HG02840 (cell line): ENCODE results near the gene OR2M5.

Source experiments
- ATAC-seq: cut with Tn5 transposase; IDR thresholded peaks from one replicate; pipeline ENCODE4 v1.9.1; 2021; ENCODE audit warnings: mild to moderate bottlenecking, moderate library complexity, moderate number of reproducible peaks; ENCODE audit not compliant: unreplicated experiment, low FRiP score

OR2M5 gene, protein sequence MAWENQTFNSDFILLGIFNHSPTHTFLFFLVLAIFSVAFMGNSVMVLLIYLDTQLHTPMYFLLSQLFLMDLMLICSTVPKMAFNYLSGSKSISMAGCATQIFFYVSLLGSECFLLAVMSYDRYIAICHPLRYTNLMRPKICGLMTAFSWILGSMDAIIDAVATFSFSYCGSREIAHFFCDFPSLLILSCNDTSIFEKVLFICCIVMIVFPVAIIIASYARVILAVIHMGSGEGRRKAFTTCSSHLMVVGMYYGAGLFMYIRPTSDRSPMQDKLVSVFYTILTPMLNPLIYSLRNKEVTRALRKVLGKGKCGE

DNA sequence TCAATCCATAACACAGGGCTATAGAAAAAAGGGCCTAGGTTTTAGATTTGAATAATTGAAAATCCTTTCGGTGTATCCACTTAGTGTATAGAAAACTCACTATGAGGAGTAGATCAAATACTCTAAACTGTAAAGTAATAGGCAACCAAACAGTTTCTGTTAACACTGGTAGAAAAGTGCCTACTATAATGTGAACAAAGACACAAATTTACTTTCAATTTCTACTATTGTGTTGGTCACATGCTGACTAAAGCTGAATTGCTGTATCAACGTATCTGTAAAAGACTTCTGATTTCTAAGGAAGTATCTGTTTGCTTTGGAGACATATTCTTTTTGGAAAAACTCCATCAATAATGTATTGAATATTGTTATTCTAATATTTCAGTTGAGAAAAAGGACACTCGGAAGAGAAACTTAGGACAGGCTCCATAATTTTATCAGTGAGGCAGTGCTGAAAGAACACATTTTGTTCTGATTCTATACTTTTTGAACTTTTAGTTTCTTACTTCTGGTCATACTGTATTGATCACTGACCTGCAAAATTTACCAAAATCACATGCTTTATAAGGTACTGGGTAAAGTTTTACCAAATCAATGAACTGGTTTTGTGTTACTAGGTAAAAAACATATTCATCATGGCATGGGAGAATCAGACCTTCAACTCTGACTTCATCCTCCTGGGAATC is at the start of gene OR2M5:
Gene OR2M5, plus strand, starts transcription at position 636 of the 686 bp plus-strand sequence. Its CDS starts 0 bp downstream, at position 636.
- no peak for ATAC-seq

- ATAC-seq = no peak
These were observed 46.4 kb upstream of the OR2M5 start for GRCh38 chr1:248098529-248098928.

GRCh38 chr1:248102847-248103246 is 42.1 kb upstream of the OR2M5 start:
- no peak for ATAC-seq

GRCh38 chr1:248111157-248111556 is 33.8 kb upstream of the OR2M5 start:
- ATAC-seq = no peak

- no peak for ATAC-seq
These were observed 30.1 kb upstream of the OR2M5 start for GRCh38 chr1:248114890-248115289.

GRCh38 chr1:248127653-248128052 is 17.3 kb upstream of the OR2M5 start:
- ATAC-seq = no peak

DNA sequence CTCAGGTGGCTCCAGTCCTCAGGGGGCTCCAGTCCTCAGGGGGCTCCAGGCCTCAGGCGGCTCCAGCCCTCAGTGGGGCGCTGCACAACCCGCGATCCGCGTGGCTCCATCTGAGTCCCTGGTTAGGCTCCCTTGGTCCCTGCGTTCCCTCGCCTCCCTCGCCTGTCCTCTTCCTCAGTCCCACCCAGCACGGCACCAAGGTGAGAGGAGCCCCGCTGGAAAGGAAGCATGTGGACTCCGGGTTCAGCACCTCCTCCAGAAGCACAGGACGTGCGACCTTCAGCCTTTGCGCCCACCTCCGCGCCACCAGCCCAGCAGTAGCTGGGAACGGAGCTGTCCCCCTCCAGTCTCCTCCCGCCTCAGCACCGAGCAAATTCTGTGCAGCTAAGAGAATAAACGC is 8.1 kb upstream of the OR2M5 start:
- ATAC-seq = no peak

GRCh38 chr1:248140846-248141245 is 4.1 kb upstream of the OR2M5 start:
- ATAC-seq = no peak

DNA sequence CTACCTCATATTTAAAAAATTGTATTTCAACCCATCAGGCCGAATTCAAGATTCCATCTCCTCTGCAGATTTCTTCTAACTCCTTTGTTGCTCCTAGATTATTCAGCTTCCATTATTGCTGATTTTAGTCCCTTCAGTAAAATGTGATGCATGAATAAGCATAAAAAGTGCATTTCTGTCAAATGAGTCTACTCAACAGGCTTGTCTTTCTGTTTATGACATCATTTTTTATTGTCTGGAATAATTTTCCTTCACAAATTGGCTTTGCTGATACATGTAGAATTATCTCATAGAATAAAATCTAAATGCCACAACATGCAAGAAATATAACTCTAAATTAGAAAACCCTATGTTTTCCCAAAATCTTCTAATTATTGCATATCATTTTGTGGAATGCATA is 1.6 kb upstream of the OR2M5 start:
- no peak for ATAC-seq

- ATAC-seq = no peak
These were observed 7.3 kb downstream of the OR2M5 start for GRCh38 chr1:248152056-248152827.

DNA sequence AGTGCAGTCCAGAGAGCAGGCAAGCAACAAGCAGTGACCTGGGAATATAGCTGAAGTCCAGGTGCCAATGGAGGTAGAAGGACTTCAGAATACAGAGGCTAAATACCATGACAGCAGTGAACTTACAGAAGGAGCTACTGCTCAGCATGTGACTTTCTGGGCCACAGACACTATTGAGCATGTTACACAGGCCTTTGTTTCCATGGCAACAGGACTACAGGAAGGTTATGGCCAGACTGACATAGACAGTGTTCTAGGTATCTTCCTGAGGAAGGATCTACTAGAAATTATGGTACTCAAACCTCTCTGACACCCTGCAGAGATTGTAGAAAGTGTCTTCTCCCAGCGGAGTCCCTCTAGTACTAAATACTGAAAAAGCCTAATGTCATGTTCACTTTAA is 11.0 kb downstream of the OR2M5 start:
- no peak for ATAC-seq

GRCh38 chr1:248158758-248159157 is 13.8 kb downstream of the OR2M5 start:
- no peak for ATAC-seq

DNA sequence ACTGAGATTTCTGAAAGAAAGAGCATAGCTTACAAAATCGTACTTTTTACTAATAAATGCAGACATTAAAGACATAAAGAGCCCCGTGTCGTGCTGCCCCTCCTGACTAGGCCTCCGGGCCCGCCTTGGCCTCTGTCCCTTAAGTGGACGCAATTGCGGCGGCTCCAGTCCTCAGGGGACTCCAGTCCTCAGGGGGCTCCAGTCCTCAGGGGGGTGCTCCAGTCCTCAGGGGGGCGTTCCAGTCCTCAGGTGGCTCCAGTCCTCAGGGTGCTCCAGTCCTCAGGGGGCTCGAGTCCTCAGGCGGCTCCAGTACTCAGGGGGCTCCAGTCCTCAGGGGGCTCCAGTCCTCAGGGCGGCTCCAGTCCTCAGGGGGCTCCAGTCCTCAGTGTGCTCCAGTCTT is 19.1 kb downstream of the OR2M5 start:
- no peak for ATAC-seq

DNA sequence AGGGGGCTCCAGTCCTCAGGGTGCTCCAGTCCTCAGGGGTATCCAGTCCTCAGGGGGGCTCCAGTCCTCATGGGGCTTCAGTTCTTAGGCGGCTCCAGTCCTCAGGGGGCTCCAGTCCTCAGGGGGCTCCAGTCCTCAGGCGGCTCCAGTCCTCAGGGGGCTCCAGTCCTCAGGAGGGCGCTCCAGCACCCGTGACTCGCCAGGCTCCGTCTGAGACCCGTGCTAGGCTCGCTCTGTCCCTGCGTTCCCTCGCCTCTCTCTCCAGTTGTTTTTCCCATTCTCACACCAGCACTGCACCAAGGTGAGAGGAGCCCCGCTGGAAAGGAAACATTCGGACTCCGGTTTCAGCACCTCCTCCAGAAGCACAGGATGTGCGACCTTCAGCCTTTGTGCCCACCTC is 20.2 kb downstream of the OR2M5 start:
- ATAC-seq = no peak

GRCh38 chr1:248174521-248174920 is 29.6 kb downstream of the OR2M5 start, which contains the start of gene OR2M2:
Gene OR2M2 (plus strand): TSS chr1:248174821. CDS start chr1:248179986, 5,165 bp downstream.
- ATAC-seq = no peak

- no peak for ATAC-seq
These were observed 39.0 kb downstream of the OR2M5 start for GRCh38 chr1:248183996-248184395.

GRCh38 chr1:248187363-248187762 is 42.4 kb downstream of the OR2M5 start:
- ATAC-seq = no peak

- ATAC-seq = no peak
These were observed 44.1 kb downstream of the OR2M5 start for GRCh38 chr1:248189026-248189425.

DNA sequence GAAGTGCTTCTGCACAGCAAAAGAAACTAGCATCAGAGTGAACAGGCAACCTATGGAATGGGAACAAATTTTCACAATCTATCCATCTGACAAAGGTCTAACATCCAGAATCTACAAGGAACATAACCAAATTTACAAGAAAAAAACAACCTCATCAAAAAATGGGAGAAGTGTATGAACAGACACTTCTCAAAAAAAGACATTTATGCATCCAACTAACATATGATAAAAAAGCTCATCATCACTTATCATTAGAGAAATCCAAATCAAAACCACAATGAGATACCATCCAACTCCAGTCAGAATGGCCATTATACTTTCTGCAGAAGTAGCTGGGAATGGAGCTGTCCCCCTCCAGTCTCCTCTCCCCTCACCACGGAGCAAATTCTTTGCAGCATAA is 49.2 kb downstream of the OR2M5 start:
- no peak for ATAC-seq
